Measurements from ENCODE around the gene LARP4. TPM values are rescaled to one million over a fixed set of nuclear protein-coding genes. Genes with fewer than 3 reads are reported as not detected.

The LARP4 gene
- total RNA-seq, 1 donor from 2014 or later, result 63.8 TPM

DNA sequence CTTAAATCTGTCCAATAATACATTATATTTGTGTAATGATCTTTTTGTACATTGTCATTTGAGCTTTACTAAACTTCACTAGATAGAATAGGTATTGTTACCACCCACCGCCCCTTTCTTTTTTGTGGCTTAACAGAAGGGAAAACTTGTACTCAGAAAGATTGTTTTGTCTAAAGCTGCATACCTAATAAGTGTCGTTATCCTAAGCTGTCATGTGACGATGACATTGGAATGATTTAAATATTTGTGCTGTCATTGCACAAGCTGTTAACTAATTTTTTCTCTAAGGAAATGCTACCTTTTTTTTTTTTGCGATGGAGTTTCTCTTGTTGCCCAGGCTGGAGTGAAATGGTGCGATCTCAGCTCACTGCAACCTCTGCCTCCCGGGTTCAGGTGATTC lies 107.7 kb downstream of the LARP4 start:
- DNase-seq (ENCODE audit: low read depth) (no peak), FAIRE-seq (no peak)
- Histone ChIP-seq H3K27ac (ENCODE audit: low read depth, low read length) (no peak overlapping the region), H3K4me1 (ENCODE audit: insufficient read depth, low read length) (peaks cover 19% of the 10 kb centered on the region), H3K4me3 (ENCODE audit: insufficient read depth, low read depth, low read length) (no peak overlapping the region), H3K36me3 (ENCODE audit: insufficient read depth, low read length) (no peaks in the 10 kb centered on the region), H2AFZ (ENCODE audit: low read depth, low read length) (no peak overlapping the region), H4K20me1 (ENCODE audit: insufficient read depth, low read length) (peaks cover 67% of the 10 kb centered on the region), H3K4me2 (ENCODE audit: low read length) (no peak overlapping the region), H3K79me2 (ENCODE audit: insufficient read depth, low read length) (peaks cover 88% of the 10 kb centered on the region), H3K27me3 (ENCODE audit: insufficient read depth, low read length) (no peaks in the 10 kb centered on the region), H3K9me3 (ENCODE audit: insufficient read depth, low read depth, low read length) (no peaks in the 10 kb centered on the region), H3K9ac (ENCODE audit: low read length) (no peak overlapping the region)
- no peaks in the 10 kb centered on the region for H3K9me3 Mint-ChIP-seq (ENCODE audit: unreplicated experiment)
- H3K4me1 Mint-ChIP-seq (ENCODE audit: low read depth, unreplicated experiment), result peaks cover 37% of the 10 kb centered on the region
- peak overlapping the region; percentile 80 for H3K4me3 Mint-ChIP-seq (ENCODE audit: unreplicated experiment)
- no peaks in the 10 kb centered on the region for H3K27me3 Mint-ChIP-seq (ENCODE audit: low read depth, unreplicated experiment)
- H3K27ac Mint-ChIP-seq (ENCODE audit: unreplicated experiment), result no peak overlapping the region
- TF ChIP-seq EZH2 (IDR thresholded peaks at IDR 0.05; ENCODE audit: insufficient read depth, low read length), result no peak
- TF ChIP-seq, protein P1, sequence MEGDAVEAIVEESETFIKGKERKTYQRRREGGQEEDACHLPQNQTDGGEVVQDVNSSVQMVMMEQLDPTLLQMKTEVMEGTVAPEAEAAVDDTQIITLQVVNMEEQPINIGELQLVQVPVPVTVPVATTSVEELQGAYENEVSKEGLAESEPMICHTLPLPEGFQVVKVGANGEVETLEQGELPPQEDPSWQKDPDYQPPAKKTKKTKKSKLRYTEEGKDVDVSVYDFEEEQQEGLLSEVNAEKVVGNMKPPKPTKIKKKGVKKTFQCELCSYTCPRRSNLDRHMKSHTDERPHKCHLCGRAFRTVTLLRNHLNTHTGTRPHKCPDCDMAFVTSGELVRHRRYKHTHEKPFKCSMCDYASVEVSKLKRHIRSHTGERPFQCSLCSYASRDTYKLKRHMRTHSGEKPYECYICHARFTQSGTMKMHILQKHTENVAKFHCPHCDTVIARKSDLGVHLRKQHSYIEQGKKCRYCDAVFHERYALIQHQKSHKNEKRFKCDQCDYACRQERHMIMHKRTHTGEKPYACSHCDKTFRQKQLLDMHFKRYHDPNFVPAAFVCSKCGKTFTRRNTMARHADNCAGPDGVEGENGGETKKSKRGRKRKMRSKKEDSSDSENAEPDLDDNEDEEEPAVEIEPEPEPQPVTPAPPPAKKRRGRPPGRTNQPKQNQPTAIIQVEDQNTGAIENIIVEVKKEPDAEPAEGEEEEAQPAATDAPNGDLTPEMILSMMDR (IDR thresholded peaks at IDR 0.05; ENCODE audit: insufficient read depth, low read depth, low read length), result no peak
- H3K36me3 Mint-ChIP-seq (ENCODE audit: low read depth, unreplicated experiment), result no peaks in the 10 kb centered on the region

GRCh38 chr12:50508970-50509663 lies 108.4 kb downstream of the LARP4 start:
- H3K9me3 Mint-ChIP-seq (ENCODE audit: unreplicated experiment), result no peaks in the 10 kb centered on the region
- peaks cover 19% of the 10 kb centered on the region for H3K4me1 ChIP-seq (ENCODE audit: insufficient read depth, low read length)
- no peaks in the 10 kb centered on the region for H3K36me3 ChIP-seq (ENCODE audit: insufficient read depth, low read length)
- H3K27me3 Mint-ChIP-seq (ENCODE audit: low read depth, unreplicated experiment), result no peaks in the 10 kb centered on the region
- H3K27ac Mint-ChIP-seq (ENCODE audit: unreplicated experiment), result no peak overlapping the region
- no peak overlapping the region for H3K4me2 ChIP-seq (ENCODE audit: low read length)
- peaks cover under 1% of the 10 kb centered on the region for H3K36me3 Mint-ChIP-seq (ENCODE audit: low read depth, unreplicated experiment)
- H2AFZ ChIP-seq (ENCODE audit: low read depth, low read length), result no peak overlapping the region
- H3K4me3 Mint-ChIP-seq (ENCODE audit: unreplicated experiment), result no peak overlapping the region
- no peak overlapping the region for H3K9ac ChIP-seq (ENCODE audit: low read length)
- peaks cover 37% of the 10 kb centered on the region for H3K4me1 Mint-ChIP-seq (ENCODE audit: low read depth, unreplicated experiment)
- FAIRE-seq (no peak), DNase-seq (ENCODE audit: low read depth) (no peak)
- H3K79me2 ChIP-seq (ENCODE audit: insufficient read depth, low read length), result peaks cover 95% of the 10 kb centered on the region
- no peaks in the 10 kb centered on the region for H3K9me3 ChIP-seq (ENCODE audit: insufficient read depth, low read depth, low read length)
- H4K20me1 ChIP-seq (ENCODE audit: insufficient read depth, low read length), result peaks cover 73% of the 10 kb centered on the region
- no peak for TF ChIP-seq EZH2 (IDR thresholded peaks at IDR 0.05; ENCODE audit: insufficient read depth, low read length)
- TF ChIP-seq, protein P1 (IDR thresholded peaks at IDR 0.05; ENCODE audit: insufficient read depth, low read depth, low read length), result no peak
- no peak overlapping the region for H3K27ac ChIP-seq (ENCODE audit: low read depth, low read length)
- no peaks in the 10 kb centered on the region for H3K27me3 ChIP-seq (ENCODE audit: insufficient read depth, low read length)
- no peak overlapping the region for H3K4me3 ChIP-seq (ENCODE audit: insufficient read depth, low read depth, low read length)

Measured in astrocyte (in vitro differentiated cells and primary cell).